Lower leg skin (tissue), 3 donors: Measurements from ENCODE around the gene PTH2R.

Experiments used
- CTCF ChIP-seq, 3 donors: fragments of 450-650 bp; IDR thresholded peaks; one replicate each; pipeline ENCODE4 v1.5.1; 2016; ENCODE audit warnings: antibody characterized with exemption in 3 of 3, mild to moderate bottlenecking in 3 of 3, moderate library complexity in 2 of 3
- POLR2A ChIP-seq, 2 donors: fragments of 450-650 bp; IDR thresholded peaks; one replicate each; pipeline ENCODE4 v1.6.1; 2016 to 2017; ENCODE audit warnings: antibody characterized with exemption in 2 of 2, mild to moderate bottlenecking in 1 of 2, moderate library complexity in 1 of 2

GRCh38 chr2:208485390-208485789 lies 78.8 kb downstream of the PTH2R start:
- no peak for TF ChIP-seq CTCF (IDR thresholded peaks at IDR 0.05)
- no peak for TF ChIP-seq POLR2A (IDR thresholded peaks at IDR 0.05)
